Measurements from ENCODE around the gene XAGE5.
"Not testable (repeated sequence)": the region's sequence is repeated elsewhere in the genome, so short reads cannot be mapped to it uniquely, and the experiment has no call there.

XAGE5 gene, protein sequence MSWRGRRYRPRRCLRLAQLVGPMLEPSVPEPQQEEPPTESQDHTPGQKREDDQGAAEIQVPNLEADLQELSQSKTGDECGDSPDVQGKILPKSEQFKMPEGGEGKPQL

DNA sequence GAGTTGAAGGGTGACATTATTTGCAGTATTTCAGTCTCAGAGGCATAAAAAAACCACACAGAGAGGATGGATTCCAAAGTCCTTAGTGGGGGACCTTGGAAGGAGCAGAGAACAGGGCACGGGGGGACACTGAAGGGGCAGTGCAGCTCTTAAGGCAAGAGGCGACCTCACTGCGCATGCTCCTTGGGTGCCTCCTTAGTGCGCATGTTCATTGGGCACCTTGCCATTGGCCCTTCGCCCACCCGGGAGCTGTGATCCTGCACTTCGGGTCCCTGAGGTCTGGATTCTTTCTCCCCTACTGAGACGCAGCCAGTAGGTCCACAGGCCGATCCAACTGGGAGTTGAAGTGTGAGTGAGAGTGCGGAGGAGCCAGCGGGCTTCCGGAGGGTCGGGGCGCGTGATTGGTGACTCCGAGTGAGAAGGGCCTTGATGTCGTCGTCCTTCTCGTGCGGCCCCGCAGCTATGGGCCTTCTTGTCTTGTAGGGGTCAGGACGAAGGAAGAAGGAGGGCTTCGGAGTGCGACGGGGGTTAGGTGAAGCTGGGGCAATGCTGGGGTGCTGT, at the start of gene XAGE5:
Gene XAGE5 (plus strand): TSS at position 223 of the 561 bp plus-strand sequence. CDS start 1,280 bp downstream, outside the sequence.
- Histone ChIP-seq H3K4me3 (ENCODE audit: insufficient read depth, low read length, poor library complexity, severe bottlenecking) (no peak within 1 kb of the TSS), H3K79me2 (ENCODE audit: insufficient read depth, low read length) (no peaks in the 10 kb centered on the region), H4K20me1 (ENCODE audit: low read depth, low read length) (no peaks in the 10 kb centered on the region), H3K9me3 (ENCODE audit: insufficient read depth, low read length) (no peaks in the 10 kb centered on the region), H3K27ac (ENCODE audit: low read depth, low read length) (no peak within 1 kb of the TSS), H3K36me3 (ENCODE audit: low read length) (no peaks in the 10 kb centered on the region), H3K9me2 (replicated peaks; ENCODE audit: insufficient read depth, low read length) (no peaks in the 10 kb centered on the region), H3F3A (ENCODE audit: insufficient read depth) (no peaks in the 10 kb centered on the region), H3K9ac (ENCODE audit: low read length) (no peak within 1 kb of the TSS), H2AFZ (ENCODE audit: low read depth, low read length, severe bottlenecking) (no peak within 1 kb of the TSS), H3K4me2 (ENCODE audit: low read depth, low read length, poor library complexity, severe bottlenecking) (no peak within 1 kb of the TSS), H3K27me3 (ENCODE audit: low read length) (no peaks in the 10 kb centered on the region)
- TF ChIP-seq EZH2phosphoT487 (conservative IDR thresholded peaks at IDR 0.05; ENCODE audit: low read length): no peak
- TF ChIP-seq, protein P1, sequence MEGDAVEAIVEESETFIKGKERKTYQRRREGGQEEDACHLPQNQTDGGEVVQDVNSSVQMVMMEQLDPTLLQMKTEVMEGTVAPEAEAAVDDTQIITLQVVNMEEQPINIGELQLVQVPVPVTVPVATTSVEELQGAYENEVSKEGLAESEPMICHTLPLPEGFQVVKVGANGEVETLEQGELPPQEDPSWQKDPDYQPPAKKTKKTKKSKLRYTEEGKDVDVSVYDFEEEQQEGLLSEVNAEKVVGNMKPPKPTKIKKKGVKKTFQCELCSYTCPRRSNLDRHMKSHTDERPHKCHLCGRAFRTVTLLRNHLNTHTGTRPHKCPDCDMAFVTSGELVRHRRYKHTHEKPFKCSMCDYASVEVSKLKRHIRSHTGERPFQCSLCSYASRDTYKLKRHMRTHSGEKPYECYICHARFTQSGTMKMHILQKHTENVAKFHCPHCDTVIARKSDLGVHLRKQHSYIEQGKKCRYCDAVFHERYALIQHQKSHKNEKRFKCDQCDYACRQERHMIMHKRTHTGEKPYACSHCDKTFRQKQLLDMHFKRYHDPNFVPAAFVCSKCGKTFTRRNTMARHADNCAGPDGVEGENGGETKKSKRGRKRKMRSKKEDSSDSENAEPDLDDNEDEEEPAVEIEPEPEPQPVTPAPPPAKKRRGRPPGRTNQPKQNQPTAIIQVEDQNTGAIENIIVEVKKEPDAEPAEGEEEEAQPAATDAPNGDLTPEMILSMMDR (IDR thresholded peaks at IDR 0.05; ENCODE audit: insufficient read depth, low read length, poor library complexity, severe bottlenecking): no peak

DNA sequence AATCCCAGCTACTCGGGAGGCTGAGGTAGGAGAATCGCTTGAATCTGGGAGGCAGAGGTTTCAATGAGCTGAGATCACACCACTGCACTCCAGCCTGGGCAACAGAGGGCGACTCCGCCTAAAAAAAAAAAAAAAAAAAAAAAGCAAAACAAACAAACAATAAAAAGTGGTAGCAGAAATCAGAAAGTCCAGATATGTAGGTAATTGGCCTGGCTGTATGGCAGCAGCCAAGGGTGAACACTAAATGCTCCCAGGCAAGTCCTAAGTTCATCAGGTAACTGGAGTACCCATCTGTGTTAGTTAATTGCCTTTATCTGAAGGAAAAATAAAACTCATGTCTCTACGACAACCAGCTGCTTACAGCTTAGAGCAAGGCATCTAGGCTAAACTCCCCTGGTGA, 45.1 kb upstream of the XAGE5 start:
- H2AFZ ChIP-seq (ENCODE audit: low read depth, low read length, severe bottlenecking); H3F3A ChIP-seq (ENCODE audit: insufficient read depth); H4K20me1 ChIP-seq (ENCODE audit: low read depth, low read length); H3K36me3 ChIP-seq (ENCODE audit: low read length); H3K27ac ChIP-seq (ENCODE audit: low read depth, low read length); H3K9me3 ChIP-seq (ENCODE audit: insufficient read depth, low read length); H3K27me3 ChIP-seq (ENCODE audit: low read length); H3K9ac ChIP-seq (ENCODE audit: low read length); H3K4me2 ChIP-seq (ENCODE audit: low read depth, low read length, poor library complexity, severe bottlenecking); H3K9me2 ChIP-seq (replicated peaks; ENCODE audit: insufficient read depth, low read length); H3K79me2 ChIP-seq (ENCODE audit: insufficient read depth, low read length); H3K4me3 ChIP-seq (ENCODE audit: insufficient read depth, low read length, poor library complexity, severe bottlenecking): not testable (repeated sequence)

DNA sequence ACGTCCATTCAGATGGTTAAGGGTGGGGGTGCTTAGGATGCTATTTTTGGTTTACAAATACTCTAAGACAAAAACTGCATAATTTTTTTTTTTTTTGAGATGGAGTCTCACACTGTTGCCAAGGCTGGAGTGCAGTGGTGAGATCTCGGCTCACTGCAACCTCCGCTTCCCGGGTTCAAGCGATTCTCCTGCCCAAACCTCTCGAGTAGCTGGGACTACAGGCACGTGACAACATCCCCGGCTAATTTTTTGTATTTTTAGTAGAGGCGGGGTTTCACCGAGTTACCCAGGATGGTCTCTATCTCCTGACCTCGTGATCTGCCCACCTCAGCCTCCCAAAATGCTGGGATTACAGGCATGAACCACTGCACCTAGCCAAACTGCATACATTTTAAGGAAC, 37.6 kb upstream of the XAGE5 start:
- not testable (repeated sequence) for H3K4me3 ChIP-seq (ENCODE audit: insufficient read depth, low read length, poor library complexity, severe bottlenecking); H3K9me3 ChIP-seq (ENCODE audit: insufficient read depth, low read length); H2AFZ ChIP-seq (ENCODE audit: low read depth, low read length, severe bottlenecking); H3F3A ChIP-seq (ENCODE audit: insufficient read depth); H3K9ac ChIP-seq (ENCODE audit: low read length); H3K27ac ChIP-seq (ENCODE audit: low read depth, low read length); H3K79me2 ChIP-seq (ENCODE audit: insufficient read depth, low read length); H3K9me2 ChIP-seq (replicated peaks; ENCODE audit: insufficient read depth, low read length); H4K20me1 ChIP-seq (ENCODE audit: low read depth, low read length); H3K36me3 ChIP-seq (ENCODE audit: low read length); H3K27me3 ChIP-seq (ENCODE audit: low read length); H3K4me2 ChIP-seq (ENCODE audit: low read depth, low read length, poor library complexity, severe bottlenecking)

DNA sequence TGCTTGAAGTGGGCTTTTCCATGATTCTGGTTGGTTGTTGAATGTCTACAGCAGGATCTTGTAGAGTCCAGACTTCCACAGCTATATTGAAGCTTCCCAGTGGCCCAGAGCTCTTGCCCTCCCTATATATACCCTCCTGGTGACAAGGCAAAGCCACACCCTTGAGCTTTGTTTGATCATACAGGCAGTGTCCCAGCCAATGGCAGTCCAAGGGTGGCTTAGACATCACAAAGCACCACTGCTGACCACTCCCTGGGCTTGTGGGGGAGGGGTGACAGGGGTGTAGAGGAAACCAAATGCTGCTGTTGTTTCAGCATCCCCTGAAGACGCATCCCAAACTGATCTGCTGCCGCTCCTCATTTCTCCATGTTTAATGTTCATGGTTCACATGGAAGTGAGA, 13.8 kb upstream of the XAGE5 start, which contains the start of gene SPANXN5:
Gene SPANXN5 (minus strand): TSS at position 101 of the 400 bp plus-strand sequence. CDS start 79 bp downstream, at position 22.
- not testable (repeated sequence) for H3K79me2 ChIP-seq (ENCODE audit: insufficient read depth, low read length); H3K9ac ChIP-seq (ENCODE audit: low read length); H3K36me3 ChIP-seq (ENCODE audit: low read length); H3K4me2 ChIP-seq (ENCODE audit: low read depth, low read length, poor library complexity, severe bottlenecking); H3F3A ChIP-seq (ENCODE audit: insufficient read depth); H2AFZ ChIP-seq (ENCODE audit: low read depth, low read length, severe bottlenecking); H3K9me3 ChIP-seq (ENCODE audit: insufficient read depth, low read length); H3K27me3 ChIP-seq (ENCODE audit: low read length); H4K20me1 ChIP-seq (ENCODE audit: low read depth, low read length); H3K27ac ChIP-seq (ENCODE audit: low read depth, low read length); H3K9me2 ChIP-seq (replicated peaks; ENCODE audit: insufficient read depth, low read length); H3K4me3 ChIP-seq (ENCODE audit: insufficient read depth, low read length, poor library complexity, severe bottlenecking)

DNA sequence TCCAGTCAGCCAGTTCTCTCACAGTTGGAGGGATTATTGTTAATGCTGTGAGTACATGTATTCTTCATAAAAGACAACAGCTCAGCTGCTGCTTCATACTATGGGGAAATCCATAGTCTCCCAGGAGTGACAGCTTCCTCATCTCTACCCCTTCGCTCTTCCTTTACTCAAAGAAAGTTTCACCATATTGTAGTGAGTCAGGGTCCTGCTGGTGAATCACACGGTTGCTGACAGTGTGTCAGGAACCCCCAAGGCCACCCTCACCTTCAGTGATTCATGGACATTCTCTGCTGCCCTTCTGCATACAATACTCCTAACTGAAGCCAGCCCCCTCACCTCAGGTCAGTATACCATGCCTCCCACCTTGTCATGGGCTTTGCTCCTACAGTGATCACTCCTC, 6.2 kb upstream of the XAGE5 start:
- not testable (repeated sequence) for H4K20me1 ChIP-seq (ENCODE audit: low read depth, low read length); H3K79me2 ChIP-seq (ENCODE audit: insufficient read depth, low read length); H3K36me3 ChIP-seq (ENCODE audit: low read length); H2AFZ ChIP-seq (ENCODE audit: low read depth, low read length, severe bottlenecking); H3K27ac ChIP-seq (ENCODE audit: low read depth, low read length); H3K9ac ChIP-seq (ENCODE audit: low read length); H3F3A ChIP-seq (ENCODE audit: insufficient read depth); H3K4me2 ChIP-seq (ENCODE audit: low read depth, low read length, poor library complexity, severe bottlenecking); H3K9me2 ChIP-seq (replicated peaks; ENCODE audit: insufficient read depth, low read length); H3K4me3 ChIP-seq (ENCODE audit: insufficient read depth, low read length, poor library complexity, severe bottlenecking); H3K9me3 ChIP-seq (ENCODE audit: insufficient read depth, low read length); H3K27me3 ChIP-seq (ENCODE audit: low read length)

Data from SU-DHL-6 (cell line).